GM23338 (cell line): Measurements from ENCODE around the gene TGFB1.

Experiments
- CREB1 ChIP-seq: fragments of 250-450 bp; sonication (Bioruptor Pico); IDR thresholded peaks from 2 replicates; pipeline ENCODE4 v1.5.0; 2020; ENCODE audit warnings: low read depth, mild to moderate bottlenecking, moderate library complexity
- ETS1 ChIP-seq: IDR thresholded peaks from 2 replicates; pipeline ENCODE4 v1.6.1; 2016; ENCODE audit warnings: antibody characterized with exemption
- EZH2 ChIP-seq: fragments of 200-600 bp; sonication (generic); IDR thresholded peaks from one replicate; pipeline ENCODE4 v1.8.0; 2017; ENCODE audit warnings: antibody characterized with exemption, mild to moderate bottlenecking, low read depth; ENCODE audit not compliant: unreplicated experiment
- EZH2phosphoT487 ChIP-seq: fragments of 200-600 bp; sonication (generic); IDR thresholded peaks from one replicate; pipeline ENCODE4 v1.8.1; 2018; ENCODE audit warnings: antibody characterized with exemption; ENCODE audit not compliant: unreplicated experiment
- JUNB ChIP-seq: IDR thresholded peaks from one replicate; pipeline ENCODE4 v1.6.1; 2016; ENCODE audit warnings: antibody characterized with exemption; ENCODE audit not compliant: unreplicated experiment
- POLR2AphosphoS5 ChIP-seq: IDR thresholded peaks from 2 replicates; pipeline ENCODE4 v1.6.1; 2016; ENCODE audit warnings: antibody characterized with exemption, low read depth
- ZNF331 ChIP-seq: fragments of 250-450 bp; sonication (Bioruptor Pico); IDR thresholded peaks from 2 replicates; pipeline ENCODE4 v1.5.0; 2020; ENCODE audit warnings: low read depth, mild to moderate bottlenecking, moderate library complexity
- TF ChIP-seq, protein P1 (sequence below), 2 experiments: fragments of 200-600 bp in 1 of 2; sonication (generic) in 1 of 2; conservative IDR thresholded peaks; 2 replicates each; pipeline versions ENCODE4 v1.5.1 to v1.6.1; 2016 to 2017; ENCODE audit warnings: antibody characterized with exemption in 2 of 2, low read depth in 2 of 2, mild to moderate bottlenecking in 2 of 2, moderate library complexity in 1 of 2
- TF ChIP-seq, protein P2 (sequence below): IDR thresholded peaks from one replicate; pipeline ENCODE4 v1.6.1; 2018; ENCODE audit warnings: antibody characterized with exemption; ENCODE audit not compliant: unreplicated experiment

DNA sequence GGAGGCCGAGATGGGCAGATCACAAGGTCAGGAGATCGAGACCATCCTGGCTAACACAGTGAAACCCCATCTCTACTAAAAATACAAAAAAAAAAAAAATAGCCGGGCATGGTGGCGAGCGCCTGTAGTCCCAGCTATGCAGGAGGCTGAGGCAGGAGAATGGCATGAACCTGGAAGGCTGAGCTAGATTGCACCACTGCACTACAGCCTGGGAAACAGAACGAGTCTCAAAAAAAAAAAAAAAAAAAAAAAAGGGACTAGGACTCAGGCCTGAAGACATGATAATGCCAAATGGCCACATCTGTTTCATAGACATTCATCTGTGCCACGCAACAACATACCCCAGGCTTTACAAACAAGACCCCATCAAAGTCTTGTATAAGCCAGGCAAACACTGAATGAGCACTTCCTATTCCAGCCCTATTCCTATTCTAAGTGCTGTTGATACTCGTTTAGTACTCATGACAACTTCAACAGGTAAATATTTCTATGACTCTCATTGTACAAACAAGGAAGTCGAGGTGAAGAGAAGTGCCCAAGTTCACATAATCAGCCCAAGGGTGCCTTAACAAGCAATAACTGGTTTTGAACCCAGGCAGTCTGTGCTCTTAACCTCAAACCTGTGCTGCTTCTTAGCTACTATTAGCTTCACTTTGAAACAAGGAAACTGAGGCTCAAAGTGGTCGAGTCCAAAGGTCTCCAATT, 8.6 kb upstream of the TGFB1 start:
- TF ChIP-seq POLR2AphosphoS5 = no peak
- no peak for TF ChIP-seq CREB1
- TF ChIP-seq, protein P1, sequence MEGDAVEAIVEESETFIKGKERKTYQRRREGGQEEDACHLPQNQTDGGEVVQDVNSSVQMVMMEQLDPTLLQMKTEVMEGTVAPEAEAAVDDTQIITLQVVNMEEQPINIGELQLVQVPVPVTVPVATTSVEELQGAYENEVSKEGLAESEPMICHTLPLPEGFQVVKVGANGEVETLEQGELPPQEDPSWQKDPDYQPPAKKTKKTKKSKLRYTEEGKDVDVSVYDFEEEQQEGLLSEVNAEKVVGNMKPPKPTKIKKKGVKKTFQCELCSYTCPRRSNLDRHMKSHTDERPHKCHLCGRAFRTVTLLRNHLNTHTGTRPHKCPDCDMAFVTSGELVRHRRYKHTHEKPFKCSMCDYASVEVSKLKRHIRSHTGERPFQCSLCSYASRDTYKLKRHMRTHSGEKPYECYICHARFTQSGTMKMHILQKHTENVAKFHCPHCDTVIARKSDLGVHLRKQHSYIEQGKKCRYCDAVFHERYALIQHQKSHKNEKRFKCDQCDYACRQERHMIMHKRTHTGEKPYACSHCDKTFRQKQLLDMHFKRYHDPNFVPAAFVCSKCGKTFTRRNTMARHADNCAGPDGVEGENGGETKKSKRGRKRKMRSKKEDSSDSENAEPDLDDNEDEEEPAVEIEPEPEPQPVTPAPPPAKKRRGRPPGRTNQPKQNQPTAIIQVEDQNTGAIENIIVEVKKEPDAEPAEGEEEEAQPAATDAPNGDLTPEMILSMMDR (conservative IDR thresholded peaks at IDR 0.05; ENCODE audit: low read depth in 2 of 2) = no peak
- TF ChIP-seq, protein P2, sequence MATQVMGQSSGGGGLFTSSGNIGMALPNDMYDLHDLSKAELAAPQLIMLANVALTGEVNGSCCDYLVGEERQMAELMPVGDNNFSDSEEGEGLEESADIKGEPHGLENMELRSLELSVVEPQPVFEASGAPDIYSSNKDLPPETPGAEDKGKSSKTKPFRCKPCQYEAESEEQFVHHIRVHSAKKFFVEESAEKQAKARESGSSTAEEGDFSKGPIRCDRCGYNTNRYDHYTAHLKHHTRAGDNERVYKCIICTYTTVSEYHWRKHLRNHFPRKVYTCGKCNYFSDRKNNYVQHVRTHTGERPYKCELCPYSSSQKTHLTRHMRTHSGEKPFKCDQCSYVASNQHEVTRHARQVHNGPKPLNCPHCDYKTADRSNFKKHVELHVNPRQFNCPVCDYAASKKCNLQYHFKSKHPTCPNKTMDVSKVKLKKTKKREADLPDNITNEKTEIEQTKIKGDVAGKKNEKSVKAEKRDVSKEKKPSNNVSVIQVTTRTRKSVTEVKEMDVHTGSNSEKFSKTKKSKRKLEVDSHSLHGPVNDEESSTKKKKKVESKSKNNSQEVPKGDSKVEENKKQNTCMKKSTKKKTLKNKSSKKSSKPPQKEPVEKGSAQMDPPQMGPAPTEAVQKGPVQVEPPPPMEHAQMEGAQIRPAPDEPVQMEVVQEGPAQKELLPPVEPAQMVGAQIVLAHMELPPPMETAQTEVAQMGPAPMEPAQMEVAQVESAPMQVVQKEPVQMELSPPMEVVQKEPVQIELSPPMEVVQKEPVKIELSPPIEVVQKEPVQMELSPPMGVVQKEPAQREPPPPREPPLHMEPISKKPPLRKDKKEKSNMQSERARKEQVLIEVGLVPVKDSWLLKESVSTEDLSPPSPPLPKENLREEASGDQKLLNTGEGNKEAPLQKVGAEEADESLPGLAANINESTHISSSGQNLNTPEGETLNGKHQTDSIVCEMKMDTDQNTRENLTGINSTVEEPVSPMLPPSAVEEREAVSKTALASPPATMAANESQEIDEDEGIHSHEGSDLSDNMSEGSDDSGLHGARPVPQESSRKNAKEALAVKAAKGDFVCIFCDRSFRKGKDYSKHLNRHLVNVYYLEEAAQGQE = no peak
- no peak for TF ChIP-seq EZH2
- no peak for TF ChIP-seq ZNF331
- TF ChIP-seq JUNB = no peak
- no peak for TF ChIP-seq ETS1
- no peak for TF ChIP-seq EZH2phosphoT487
